SK-N-SH treated with all-trans-retinoic acid at 6 μM for 48 hours (cell line): ENCODE results near the gene MB21D2.

Experiments used
- ZFP3 ChIP-seq: fragments of 250-450 bp; sonication (Bioruptor Pico); IDR thresholded peaks from 2 replicates; pipeline ENCODE4 v1.5.0; 2020; ENCODE audit warnings: mild to moderate bottlenecking, moderate library complexity
- TF ChIP-seq, protein P1 (sequence below): fragments of 250-450 bp; sonication (Bioruptor Pico); IDR thresholded peaks from 2 replicates; pipeline ENCODE4 v1.8.0; 2020; ENCODE audit warnings: mild to moderate bottlenecking, moderate library complexity, borderline replicate concordance

DNA sequence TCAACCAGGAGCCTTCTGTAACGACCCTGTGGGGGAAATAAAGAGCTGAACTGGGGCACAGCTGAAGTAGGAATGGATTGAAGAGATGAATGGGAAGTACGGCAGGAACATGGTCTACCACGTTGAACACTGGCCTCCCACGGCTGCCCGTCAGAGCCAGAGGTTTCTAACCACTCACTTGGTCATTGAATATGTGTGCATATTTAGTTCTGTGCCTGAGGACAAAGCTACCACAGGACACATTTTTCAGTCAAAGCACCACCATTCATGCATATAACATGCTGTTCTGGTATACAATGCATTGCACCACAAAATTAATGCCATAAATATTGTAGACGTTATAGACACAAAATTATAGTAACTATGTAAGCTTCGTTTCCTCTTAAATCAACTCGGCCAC lies 75.5 kb downstream of the MB21D2 start:
- TF ChIP-seq ZFP3, result no peak
- TF ChIP-seq, protein P1, sequence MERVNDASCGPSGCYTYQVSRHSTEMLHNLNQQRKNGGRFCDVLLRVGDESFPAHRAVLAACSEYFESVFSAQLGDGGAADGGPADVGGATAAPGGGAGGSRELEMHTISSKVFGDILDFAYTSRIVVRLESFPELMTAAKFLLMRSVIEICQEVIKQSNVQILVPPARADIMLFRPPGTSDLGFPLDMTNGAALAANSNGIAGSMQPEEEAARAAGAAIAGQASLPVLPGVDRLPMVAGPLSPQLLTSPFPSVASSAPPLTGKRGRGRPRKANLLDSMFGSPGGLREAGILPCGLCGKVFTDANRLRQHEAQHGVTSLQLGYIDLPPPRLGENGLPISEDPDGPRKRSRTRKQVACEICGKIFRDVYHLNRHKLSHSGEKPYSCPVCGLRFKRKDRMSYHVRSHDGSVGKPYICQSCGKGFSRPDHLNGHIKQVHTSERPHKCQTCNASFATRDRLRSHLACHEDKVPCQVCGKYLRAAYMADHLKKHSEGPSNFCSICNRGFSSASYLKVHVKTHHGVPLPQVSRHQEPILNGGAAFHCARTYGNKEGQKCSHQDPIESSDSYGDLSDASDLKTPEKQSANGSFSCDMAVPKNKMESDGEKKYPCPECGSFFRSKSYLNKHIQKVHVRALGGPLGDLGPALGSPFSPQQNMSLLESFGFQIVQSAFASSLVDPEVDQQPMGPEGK (CRISPR knock-in tag), result no peak
